HepG2 (cell line): ENCODE data around the gene ZFYVE28. TPM values are rescaled to one million over a fixed set of nuclear protein-coding genes. Genes with fewer than 3 reads are reported as not detected.

Experiments
- GTF3A ChIP-seq: sonication (generic); formaldehyde crosslinking; conservative IDR thresholded peaks from 2 replicates; pipeline ENCODE4 v1.4.0; 2020; ENCODE audit warnings: mild to moderate bottlenecking, missing genetic modification reagents
- HNF4A ChIP-seq: sonication (generic); formaldehyde crosslinking; IDR thresholded peaks from 2 replicates; pipeline ENCODE4 v1.4.0; 2020; ENCODE audit warnings: missing genetic modification reagents
- JUN ChIP-seq: sonication (generic); formaldehyde crosslinking; IDR thresholded peaks from 2 replicates; pipeline ENCODE4 v1.4.0; 2020; ENCODE audit warnings: mild to moderate bottlenecking, missing genetic modification reagents
- MXI1 ChIP-seq: IDR thresholded peaks from 3 replicates; pipeline ENCODE4 v1.6.1; 2012; ENCODE audit warnings: low read depth, low read length, inconsistent platforms, borderline replicate concordance
- MYC ChIP-seq: sonication (generic); formaldehyde crosslinking; IDR thresholded peaks from 2 replicates; pipeline ENCODE4 v1.9.0; 2021; ENCODE audit warnings: missing genetic modification reagents, borderline replicate concordance
- RXRB ChIP-seq: IDR thresholded peaks from 2 replicates; pipeline ENCODE4 v1.6.1; 2016; ENCODE audit warnings: borderline replicate concordance, missing genetic modification reagents, missing compliant biosample characterization
- SAP130 ChIP-seq: IDR thresholded peaks from 2 replicates; pipeline ENCODE4 v1.6.1; 2016; ENCODE audit warnings: low read depth
- SMAD3 ChIP-seq: sonication (generic); formaldehyde crosslinking; IDR thresholded peaks from 2 replicates; pipeline ENCODE4 v1.4.0; 2020; ENCODE audit warnings: missing genetic modification reagents
- SOX5 ChIP-seq: IDR thresholded peaks from 2 replicates; pipeline ENCODE4 v1.6.1; 2016; ENCODE audit warnings: borderline replicate concordance
- STAT5B ChIP-seq: sonication (generic); formaldehyde crosslinking; IDR thresholded peaks from 2 replicates; pipeline ENCODE4 v1.4.0; 2020; ENCODE audit warnings: missing genetic modification reagents
- TBP ChIP-seq: sonication (generic); formaldehyde crosslinking; IDR thresholded peaks from 2 replicates; pipeline ENCODE4 v1.5.0; 2020; ENCODE audit warnings: missing genetic modification reagents
- TCF7 ChIP-seq: sonication (generic); IDR thresholded peaks from 2 replicates; pipeline ENCODE4 v1.6.1; 2016; ENCODE audit warnings: antibody characterized with exemption, low read depth
- TGIF2 ChIP-seq: IDR thresholded peaks from 2 replicates; pipeline ENCODE4 v1.6.1; 2016; ENCODE audit warnings: control low read depth, missing compliant biosample characterization
- ZFP36 ChIP-seq: fragments of 150-350 bp; IDR thresholded peaks from 2 replicates; pipeline ENCODE4 v1.6.1; 2018; ENCODE audit warnings: borderline replicate concordance, low read length, low read depth; ENCODE audit not compliant: partially characterized antibody
- ZFX ChIP-seq: sonication (generic); formaldehyde crosslinking; IDR thresholded peaks from 2 replicates; pipeline ENCODE4 v1.4.0; 2020; ENCODE audit warnings: mild to moderate bottlenecking, low read depth, missing genetic modification reagents, moderate library complexity
- ZKSCAN5 ChIP-seq: sonication (generic); formaldehyde crosslinking; IDR thresholded peaks from 2 replicates; pipeline ENCODE4 v1.5.1; 2020; ENCODE audit warnings: mild to moderate bottlenecking, missing genetic modification reagents
- ZNF720 ChIP-seq: sonication (generic); formaldehyde crosslinking; IDR thresholded peaks from 2 replicates; pipeline ENCODE4 v1.4.0; 2020; ENCODE audit warnings: missing genetic modification reagents
- polyA plus RNA-seq, 8 experiments: library from polyadenylated mRNA; depleted of rRNA in 3 of 8; stranded (reverse) in 7 of 8; unstranded in 1 of 8; fragments of >200 nt; fragmentation: Illumina TruSeq in 4 of 8; extraction: Trizol in 4 of 8; gene quantifications; 2 replicates each; pipeline versions ENCODE4 v1.2.1 to v1.2.3, GENCODE V29; 2011 to 2016; ENCODE audit warnings: low read depth in 4 of 8, missing spikeins in 1 of 8, mixed read lengths in 1 of 8; ENCODE audit not compliant: insufficient read depth in 1 of 8
- total RNA-seq, 5 experiments: library from RNA; depleted of rRNA; stranded (reverse); fragments of >200 nt; fragmentation: Illumina TruSeq; extraction: Trizol; gene quantifications; 2 replicates each; pipeline ENCODE4 v1.2.3, GENCODE V29; 2016; ENCODE audit warnings: low read depth in 1 of 5
- TF ChIP-seq, protein P1 (sequence below): sonication (generic); formaldehyde crosslinking; IDR thresholded peaks from 2 replicates; pipeline ENCODE4 v1.5.0; 2020; ENCODE audit warnings: mild to moderate bottlenecking, missing genetic modification reagents, borderline replicate concordance
- TF ChIP-seq, protein P2 (sequence below): sonication (generic); formaldehyde crosslinking; IDR thresholded peaks from 2 replicates; pipeline ENCODE4 v1.4.0; 2020; ENCODE audit warnings: missing genetic modification reagents, borderline replicate concordance
- TF ChIP-seq, protein P3 (sequence below): sonication (generic); formaldehyde crosslinking; IDR thresholded peaks from 2 replicates; pipeline ENCODE4 v1.5.1; 2020; ENCODE audit warnings: missing genetic modification reagents, mild to moderate bottlenecking, borderline replicate concordance

The ZFYVE28 gene
- total and polyA plus RNA-seq, 2 of the 13 experiments (the other 11 are each of a cell fraction or from before 2014, with no cell fraction given) = 0.12 to 0.22 TPM

DNA sequence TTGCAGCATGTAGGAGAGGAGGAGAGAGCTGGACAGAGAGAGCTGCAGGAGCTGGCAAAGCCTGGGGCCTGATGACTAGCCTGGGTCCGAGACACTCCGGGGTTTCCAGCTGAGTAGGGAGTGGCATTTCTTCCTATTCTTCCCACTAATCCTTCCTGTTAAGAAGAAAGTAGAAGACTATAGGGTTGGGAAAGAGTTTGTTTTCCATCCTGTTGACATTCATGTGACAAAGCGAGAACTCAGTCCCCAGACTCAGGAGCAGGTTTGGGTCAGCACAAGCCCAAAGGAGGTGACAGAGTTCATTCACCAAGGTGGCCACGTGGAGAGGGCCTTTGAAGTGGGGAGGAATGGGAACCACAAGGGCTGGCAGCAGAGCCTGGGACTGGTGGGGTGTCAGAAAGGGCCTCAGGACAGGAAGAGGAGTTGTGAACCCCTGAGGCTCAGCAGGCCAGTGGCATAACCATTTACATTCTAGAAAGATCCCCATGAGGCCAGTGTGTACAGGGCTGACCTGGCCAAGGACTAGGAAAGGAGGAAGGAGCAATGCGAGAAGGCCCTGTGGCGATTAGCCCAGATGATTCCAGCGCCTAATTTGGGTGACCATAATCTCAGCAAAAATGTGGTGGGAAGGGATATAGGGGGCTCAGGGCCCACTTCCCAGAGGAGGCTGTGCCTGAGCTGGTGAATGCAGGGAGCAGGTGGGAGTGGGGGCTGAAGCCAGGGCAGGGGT lies 173.2 kb downstream of the ZFYVE28 start (continued):
- TF ChIP-seq, protein P1, sequence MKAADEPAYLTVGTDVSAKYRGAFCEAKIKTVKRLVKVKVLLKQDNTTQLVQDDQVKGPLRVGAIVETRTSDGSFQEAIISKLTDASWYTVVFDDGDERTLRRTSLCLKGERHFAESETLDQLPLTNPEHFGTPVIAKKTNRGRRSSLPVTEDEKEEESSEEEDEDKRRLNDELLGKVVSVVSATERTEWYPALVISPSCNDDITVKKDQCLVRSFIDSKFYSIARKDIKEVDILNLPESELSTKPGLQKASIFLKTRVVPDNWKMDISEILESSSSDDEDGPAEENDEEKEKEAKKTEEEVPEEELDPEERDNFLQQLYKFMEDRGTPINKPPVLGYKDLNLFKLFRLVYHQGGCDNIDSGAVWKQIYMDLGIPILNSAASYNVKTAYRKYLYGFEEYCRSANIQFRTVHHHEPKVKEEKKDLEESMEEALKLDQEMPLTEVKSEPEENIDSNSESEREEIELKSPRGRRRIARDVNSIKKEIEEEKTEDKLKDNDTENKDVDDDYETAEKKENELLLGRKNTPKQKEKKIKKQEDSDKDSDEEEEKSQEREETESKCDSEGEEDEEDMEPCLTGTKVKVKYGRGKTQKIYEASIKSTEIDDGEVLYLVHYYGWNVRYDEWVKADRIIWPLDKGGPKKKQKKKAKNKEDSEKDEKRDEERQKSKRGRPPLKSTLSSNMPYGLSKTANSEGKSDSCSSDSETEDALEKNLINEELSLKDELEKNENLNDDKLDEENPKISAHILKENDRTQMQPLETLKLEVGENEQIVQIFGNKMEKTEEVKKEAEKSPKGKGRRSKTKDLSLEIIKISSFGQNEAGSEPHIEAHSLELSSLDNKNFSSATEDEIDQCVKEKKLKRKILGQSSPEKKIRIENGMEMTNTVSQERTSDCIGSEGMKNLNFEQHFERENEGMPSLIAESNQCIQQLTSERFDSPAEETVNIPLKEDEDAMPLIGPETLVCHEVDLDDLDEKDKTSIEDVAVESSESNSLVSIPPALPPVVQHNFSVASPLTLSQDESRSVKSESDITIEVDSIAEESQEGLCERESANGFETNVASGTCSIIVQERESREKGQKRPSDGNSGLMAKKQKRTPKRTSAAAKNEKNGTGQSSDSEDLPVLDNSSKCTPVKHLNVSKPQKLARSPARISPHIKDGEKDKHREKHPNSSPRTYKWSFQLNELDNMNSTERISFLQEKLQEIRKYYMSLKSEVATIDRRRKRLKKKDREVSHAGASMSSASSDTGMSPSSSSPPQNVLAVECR (CRISPR knock-in tag) = peak; percentile 33; the same call in 1 of the 2 replicates
- peak; percentile 56; the same call in 1 of the 2 replicates for TF ChIP-seq MYC (CRISPR knock-in tag)
- no peak for TF ChIP-seq SMAD3 (CRISPR knock-in tag)
- peak; percentile 20; the same call in 1 of the 2 replicates for TF ChIP-seq ZFX (CRISPR knock-in tag)
- peak; percentile 58; the same call in 1 of the 2 replicates for TF ChIP-seq TCF7
- TF ChIP-seq ZKSCAN5 = 0 out of 2 replicates have a peak, but pooled peaks have one; percentile 22
- peak; percentile 46; the same call in 1 of the 3 replicates for TF ChIP-seq MXI1
- no peak for TF ChIP-seq JUN (CRISPR knock-in tag)
- TF ChIP-seq STAT5B (CRISPR knock-in tag) = no peak
- TF ChIP-seq ZFP36 = no peak
- TF ChIP-seq, protein P2, sequence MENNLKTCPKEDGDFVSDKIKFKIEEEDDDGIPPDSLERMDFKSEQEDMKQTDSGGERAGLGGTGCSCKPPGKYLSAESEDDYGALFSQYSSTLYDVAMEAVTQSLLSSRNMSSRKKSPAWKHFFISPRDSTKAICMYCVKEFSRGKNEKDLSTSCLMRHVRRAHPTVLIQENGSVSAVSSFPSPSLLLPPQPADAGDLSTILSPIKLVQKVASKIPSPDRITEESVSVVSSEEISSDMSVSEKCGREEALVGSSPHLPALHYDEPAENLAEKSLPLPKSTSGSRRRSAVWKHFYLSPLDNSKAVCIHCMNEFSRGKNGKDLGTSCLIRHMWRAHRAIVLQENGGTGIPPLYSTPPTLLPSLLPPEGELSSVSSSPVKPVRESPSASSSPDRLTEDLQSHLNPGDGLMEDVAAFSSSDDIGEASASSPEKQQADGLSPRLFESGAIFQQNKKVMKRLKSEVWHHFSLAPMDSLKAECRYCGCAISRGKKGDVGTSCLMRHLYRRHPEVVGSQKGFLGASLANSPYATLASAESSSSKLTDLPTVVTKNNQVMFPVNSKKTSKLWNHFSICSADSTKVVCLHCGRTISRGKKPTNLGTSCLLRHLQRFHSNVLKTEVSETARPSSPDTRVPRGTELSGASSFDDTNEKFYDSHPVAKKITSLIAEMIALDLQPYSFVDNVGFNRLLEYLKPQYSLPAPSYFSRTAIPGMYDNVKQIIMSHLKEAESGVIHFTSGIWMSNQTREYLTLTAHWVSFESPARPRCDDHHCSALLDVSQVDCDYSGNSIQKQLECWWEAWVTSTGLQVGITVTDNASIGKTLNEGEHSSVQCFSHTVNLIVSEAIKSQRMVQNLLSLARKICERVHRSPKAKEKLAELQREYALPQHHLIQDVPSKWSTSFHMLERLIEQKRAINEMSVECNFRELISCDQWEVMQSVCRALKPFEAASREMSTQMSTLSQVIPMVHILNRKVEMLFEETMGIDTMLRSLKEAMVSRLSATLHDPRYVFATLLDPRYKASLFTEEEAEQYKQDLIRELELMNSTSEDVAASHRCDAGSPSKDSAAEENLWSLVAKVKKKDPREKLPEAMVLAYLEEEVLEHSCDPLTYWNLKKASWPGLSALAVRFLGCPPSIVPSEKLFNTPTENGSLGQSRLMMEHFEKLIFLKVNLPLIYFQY (CRISPR knock-in tag) = peak; percentile 85; the same call in 1 of the 2 replicates
- TF ChIP-seq SOX5 (CRISPR knock-in tag) = peak; percentile 74
- TF ChIP-seq ZNF720 (CRISPR knock-in tag) = no peak
- TF ChIP-seq RXRB (CRISPR knock-in tag) = 0 out of 2 replicates have a peak, but pooled peaks have one; percentile 34
- peak; percentile 76 for TF ChIP-seq SAP130 (CRISPR knock-in tag)
- no peak for TF ChIP-seq GTF3A (CRISPR knock-in tag)
- peak; percentile 68; the same call in 1 of the 2 replicates for TF ChIP-seq TGIF2 (CRISPR knock-in tag)
- TF ChIP-seq HNF4A (CRISPR knock-in tag) = 0 out of 2 replicates have a peak, but pooled peaks have one; percentile 34
- TF ChIP-seq, protein P3, sequence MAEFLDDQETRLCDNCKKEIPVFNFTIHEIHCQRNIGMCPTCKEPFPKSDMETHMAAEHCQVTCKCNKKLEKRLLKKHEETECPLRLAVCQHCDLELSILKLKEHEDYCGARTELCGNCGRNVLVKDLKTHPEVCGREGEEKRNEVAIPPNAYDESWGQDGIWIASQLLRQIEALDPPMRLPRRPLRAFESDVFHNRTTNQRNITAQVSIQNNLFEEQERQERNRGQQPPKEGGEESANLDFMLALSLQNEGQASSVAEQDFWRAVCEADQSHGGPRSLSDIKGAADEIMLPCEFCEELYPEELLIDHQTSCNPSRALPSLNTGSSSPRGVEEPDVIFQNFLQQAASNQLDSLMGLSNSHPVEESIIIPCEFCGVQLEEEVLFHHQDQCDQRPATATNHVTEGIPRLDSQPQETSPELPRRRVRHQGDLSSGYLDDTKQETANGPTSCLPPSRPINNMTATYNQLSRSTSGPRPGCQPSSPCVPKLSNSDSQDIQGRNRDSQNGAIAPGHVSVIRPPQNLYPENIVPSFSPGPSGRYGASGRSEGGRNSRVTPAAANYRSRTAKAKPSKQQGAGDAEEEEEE = no peak
- TF ChIP-seq TBP (CRISPR knock-in tag) = no peak
